GM06990 (cell line): ENCODE measurements around the gene NPHP4.
"Not testable (repeated sequence)": the region's sequence is repeated elsewhere in the genome, so short reads cannot be mapped to it uniquely, and the experiment has no call there.

Experiments
- DNase-seq: peaks from one replicate; pipeline ENCODE4 v3.0.0-alpha.2; 2011; ENCODE audit not compliant: insufficient read length; ENCODE audit errors: extremely low read depth
- H3K27me3 ChIP-seq: replicated peaks from 2 replicates; pipeline ENCODE4 v1.6.0; 2011; ENCODE audit warnings: low read length; ENCODE audit not compliant: control insufficient read depth, insufficient read depth
- H3K36me3 ChIP-seq: 2 replicates; pipeline ENCODE4 v1.5.1; 2011; ENCODE audit warnings: low read length; ENCODE audit not compliant: control insufficient read depth, insufficient read depth
- H3K4me3 ChIP-seq: replicated peaks from 2 replicates; pipeline ENCODE4 v1.5.1; 2011; ENCODE audit warnings: low read depth, mild to moderate bottlenecking, control low read depth, low read length
- CTCF ChIP-seq: IDR thresholded peaks from 2 replicates; pipeline ENCODE4 v1.5.1; 2011; ENCODE audit warnings: low read length, control low read depth, mild to moderate bottlenecking, inconsistent platforms; ENCODE audit not compliant: insufficient read depth, poor library complexity, severe bottlenecking

The NPHP4 gene

GRCh38 chr1:5896706-5897660, 95.2 kb downstream of the NPHP4 start:
- no peak for TF ChIP-seq CTCF
- Histone ChIP-seq H3K36me3 (no peaks in the 10 kb centered on the region; the same call in 1 of the 2 replicates), H3K4me3 (no peak overlapping the region)

GRCh38 chr1:5895446-5896406, 96.5 kb downstream of the NPHP4 start:
- no peaks in the 10 kb centered on the region; the same call in 1 of the 2 replicates for H3K36me3 ChIP-seq
- no peaks in the 10 kb centered on the region for H3K27me3 ChIP-seq
- DNase-seq = no peak
- TF ChIP-seq CTCF = no peak
- no peak overlapping the region for H3K4me3 ChIP-seq

More at GRCh38 chr1:5896706-5897660, 95.2 kb downstream of the NPHP4 start:
- no peak for DNase-seq
- no peaks in the 10 kb centered on the region for H3K27me3 ChIP-seq

- DNase-seq, H3K36me3 ChIP-seq, H3K27me3 ChIP-seq, H3K4me3 ChIP-seq: not testable (repeated sequence)
- peak; percentile 35 for TF ChIP-seq CTCF
Observed at GRCh38 chr1:5893699-5894278, 98.4 kb downstream of the NPHP4 start.

- H3K36me3 ChIP-seq = no peaks in the 10 kb centered on the region; the same call in 1 of the 2 replicates
- no peak for TF ChIP-seq CTCF
- H3K4me3 ChIP-seq = no peak overlapping the region
- H3K27me3 ChIP-seq = no peaks in the 10 kb centered on the region
- DNase-seq = no peak
Observed at GRCh38 chr1:5892329-5892728, 99.9 kb downstream of the NPHP4 start.

GRCh38 chr1:5891736-5892135, 100.5 kb downstream of the NPHP4 start:
- no peak for TF ChIP-seq CTCF

More at GRCh38 chr1:5891736-5892135, 100.5 kb downstream of the NPHP4 start:
- no peak for DNase-seq
- Histone ChIP-seq H3K27me3 (no peaks in the 10 kb centered on the region), H3K4me3 (no peak overlapping the region), H3K36me3 (no peaks in the 10 kb centered on the region; the same call in 1 of the 2 replicates)
